ENCODE measurements around the gene PTPRR. TPM values are rescaled to one million over a fixed set of nuclear protein-coding genes. Genes with fewer than 3 reads are reported as not detected.

PTPRR gene
- total RNA-seq, 3 donors from 2014 or later: 0.59 to 0.98 (median 0.80) TPM

GRCh38 chr12:70721656-70722357, 198.7 kb downstream of the PTPRR start:
- TF ChIP-seq POLR2AphosphoS5 (IDR thresholded peaks at IDR 0.05): no peak
- no peak for TF ChIP-seq POLR2A (IDR thresholded peaks at IDR 0.05)
- TF ChIP-seq CTCF (IDR thresholded peaks at IDR 0.05): no peak
- H3K27ac ChIP-seq: peak overlapping the region in 1 of 2 donors; percentile 8
- intact Hi-C loops (cut with DNase I; ENCODE audit: low total_unique reads): no loop called here
- no peaks in the 10 kb centered on the region for H3K36me3 ChIP-seq
- H3K9me3 ChIP-seq: no peaks in the 10 kb centered on the region
- H3K4me1 ChIP-seq: no peaks in the 10 kb centered on the region
- DNase-seq (ENCODE audit: low spot score in 2 of 2): no peak
- no peak overlapping the region for H3K4me3 ChIP-seq
- no peaks in the 10 kb centered on the region for H3K27me3 ChIP-seq

- no peak for TF ChIP-seq POLR2A (IDR thresholded peaks at IDR 0.05)
- no peak for TF ChIP-seq POLR2AphosphoS5 (IDR thresholded peaks at IDR 0.05)
- no peaks in the 10 kb centered on the region for H3K36me3 ChIP-seq
- DNase-seq (ENCODE audit: low spot score in 2 of 2): no peak
- no peaks in the 10 kb centered on the region for H3K9me3 ChIP-seq
- H3K27me3 ChIP-seq: no peaks in the 10 kb centered on the region
- H3K27ac ChIP-seq: peak overlapping the region in 1 of 2 donors; percentile 8
- H3K4me3 ChIP-seq: no peak overlapping the region
- no peaks in the 10 kb centered on the region for H3K4me1 ChIP-seq
- intact Hi-C loops (cut with DNase I; ENCODE audit: low total_unique reads): no loop called here
Measured at GRCh38 chr12:70721216-70721615, 199.3 kb downstream of the PTPRR start.

- no peak for DNase-seq (ENCODE audit: low spot score in 2 of 2)
- TF ChIP-seq POLR2AphosphoS5 (IDR thresholded peaks at IDR 0.05): no peak
- TF ChIP-seq POLR2A (IDR thresholded peaks at IDR 0.05): no peak
- TF ChIP-seq CTCF (IDR thresholded peaks at IDR 0.05): peak; percentile 35 to 74 (median 52)
- no peaks in the 10 kb centered on the region for H3K9me3 ChIP-seq
- no peaks in the 10 kb centered on the region for H3K27me3 ChIP-seq
- peak overlapping the region in 1 of 2 donors; percentile 45 for H3K27ac ChIP-seq
- H3K36me3 ChIP-seq: no peaks in the 10 kb centered on the region
- H3K4me1 ChIP-seq: no peaks in the 10 kb centered on the region
- intact Hi-C loops (cut with DNase I; ENCODE audit: low total_unique reads): no loop called here
- H3K4me3 ChIP-seq: peak overlapping the region in 2 of 3 donors; percentile 7 to 29
Measured at GRCh38 chr12:70719672-70720420, 200.7 kb downstream of the PTPRR start.

- no peaks in the 10 kb centered on the region for H3K27me3 ChIP-seq
- intact Hi-C loops (cut with DNase I; ENCODE audit: low total_unique reads): no loop called here
- peak overlapping the region in 1 of 2 donors; percentile 45 for H3K27ac ChIP-seq
- H3K4me3 ChIP-seq: no peak overlapping the region
- no peak for DNase-seq (ENCODE audit: low spot score in 2 of 2)
- no peaks in the 10 kb centered on the region for H3K36me3 ChIP-seq
- no peaks in the 10 kb centered on the region for H3K4me1 ChIP-seq
- no peaks in the 10 kb centered on the region for H3K9me3 ChIP-seq
- TF ChIP-seq POLR2A (IDR thresholded peaks at IDR 0.05): no peak
- TF ChIP-seq POLR2AphosphoS5 (IDR thresholded peaks at IDR 0.05): peak in 1 of 3 donors; percentile 38
Measured at GRCh38 chr12:70719071-70719470, 201.5 kb downstream of the PTPRR start.

GRCh38 chr12:70711831-70712230, 208.7 kb downstream of the PTPRR start:
- no peaks in the 10 kb centered on the region for H3K36me3 ChIP-seq
- TF ChIP-seq POLR2A (IDR thresholded peaks at IDR 0.05): no peak
- no peak for TF ChIP-seq CTCF (IDR thresholded peaks at IDR 0.05)
- TF ChIP-seq POLR2AphosphoS5 (IDR thresholded peaks at IDR 0.05): no peak
- no peaks in the 10 kb centered on the region for H3K4me1 ChIP-seq
- no peaks in the 10 kb centered on the region for H3K9me3 ChIP-seq
- no peaks in the 10 kb centered on the region for H3K27me3 ChIP-seq
- intact Hi-C loops (cut with DNase I; ENCODE audit: low total_unique reads): no loop called here
- H3K27ac ChIP-seq: no peak overlapping the region
- H3K4me3 ChIP-seq: no peak overlapping the region
- DNase-seq (ENCODE audit: low spot score in 2 of 2): no peak

- H3K27me3 ChIP-seq: no peaks in the 10 kb centered on the region
- TF ChIP-seq POLR2A (IDR thresholded peaks at IDR 0.05) (no peak), POLR2AphosphoS5 (IDR thresholded peaks at IDR 0.05) (no peak), CTCF (IDR thresholded peaks at IDR 0.05) (no peak)
- H3K36me3 ChIP-seq: no peaks in the 10 kb centered on the region
- no peak overlapping the region for H3K4me3 ChIP-seq
- DNase-seq (ENCODE audit: low spot score in 2 of 2): no peak
- H3K9me3 ChIP-seq: no peaks in the 10 kb centered on the region
- intact Hi-C loops (cut with DNase I; ENCODE audit: low total_unique reads): no loop called here
- no peak overlapping the region for H3K27ac ChIP-seq
- no peaks in the 10 kb centered on the region for H3K4me1 ChIP-seq
Measured at GRCh38 chr12:70709022-70709421, 211.5 kb downstream of the PTPRR start.

All from breast epithelium (tissue), 4 donors.